ENCODE data around the gene KCNE3.
"Not testable (repeated sequence)": the region's sequence is repeated elsewhere in the genome, so short reads cannot be mapped to it uniquely, and the experiment has no call there.

The KCNE3 gene

GRCh38 chr11:74434528-74434927 is 32.8 kb downstream of the KCNE3 start:
- TF ChIP-seq PAX5 (IDR thresholded peaks at IDR 0.05; ENCODE audit: insufficient read depth, low read length, severe bottlenecking) (no peak), POLR2A (IDR thresholded peaks at IDR 0.05; ENCODE audit: low read depth, low read length) (no peak), TAF1 (IDR thresholded peaks at IDR 0.05; ENCODE audit: low read depth, low read length) (no peak), POU2F2 (IDR thresholded peaks at IDR 0.05; ENCODE audit: low read depth, low read length) (no peak), POLR2AphosphoS5 (IDR thresholded peaks at IDR 0.05; ENCODE audit: low read depth, low read length) (no peak), SPI1 (IDR thresholded peaks at IDR 0.05; ENCODE audit: low read depth, low read length) (no peak)
- DNase-seq (ENCODE audit: insufficient read length, low spot score) = no peak
- FAIRE-seq = no peak

- FAIRE-seq = no peak
- DNase-seq (ENCODE audit: insufficient read length, low spot score) = no peak
- TF ChIP-seq POLR2A (IDR thresholded peaks at IDR 0.05; ENCODE audit: low read depth, low read length) (no peak), TAF1 (IDR thresholded peaks at IDR 0.05; ENCODE audit: low read depth, low read length) (no peak), SPI1 (IDR thresholded peaks at IDR 0.05; ENCODE audit: low read depth, low read length) (no peak), PAX5 (IDR thresholded peaks at IDR 0.05; ENCODE audit: insufficient read depth, low read length, severe bottlenecking) (no peak), POLR2AphosphoS5 (IDR thresholded peaks at IDR 0.05; ENCODE audit: low read depth, low read length) (no peak), POU2F2 (IDR thresholded peaks at IDR 0.05; ENCODE audit: low read depth, low read length) (no peak)
Measured at GRCh38 chr11:74429205-74429604, 38.1 kb downstream of the KCNE3 start.

GRCh38 chr11:74427384-74427886 is 39.9 kb downstream of the KCNE3 start:
- TF ChIP-seq PAX5 (IDR thresholded peaks at IDR 0.05; ENCODE audit: insufficient read depth, low read length, severe bottlenecking) = no peak
- TF ChIP-seq POLR2AphosphoS5 (IDR thresholded peaks at IDR 0.05; ENCODE audit: low read depth, low read length) = no peak
- TF ChIP-seq POLR2A (IDR thresholded peaks at IDR 0.05; ENCODE audit: low read depth, low read length) = no peak
- TF ChIP-seq TAF1 (IDR thresholded peaks at IDR 0.05; ENCODE audit: low read depth, low read length) = no peak
- no peak for TF ChIP-seq SPI1 (IDR thresholded peaks at IDR 0.05; ENCODE audit: low read depth, low read length)
- DNase-seq (ENCODE audit: insufficient read length, low spot score) = no peak
- FAIRE-seq = no peak

- no peak for TF ChIP-seq PAX5 (IDR thresholded peaks at IDR 0.05; ENCODE audit: insufficient read depth, low read length, severe bottlenecking)
- TF ChIP-seq SPI1 (IDR thresholded peaks at IDR 0.05; ENCODE audit: low read depth, low read length) = no peak
- TF ChIP-seq POLR2A (IDR thresholded peaks at IDR 0.05; ENCODE audit: low read depth, low read length) = no peak
- TF ChIP-seq POU2F2 (IDR thresholded peaks at IDR 0.05; ENCODE audit: low read depth, low read length) = no peak
- TF ChIP-seq TAF1 (IDR thresholded peaks at IDR 0.05; ENCODE audit: low read depth, low read length) = no peak
- TF ChIP-seq POLR2AphosphoS5 (IDR thresholded peaks at IDR 0.05; ENCODE audit: low read depth, low read length) = no peak
- DNase-seq (ENCODE audit: insufficient read length, low spot score) (no peak), FAIRE-seq (no peak)
Measured at GRCh38 chr11:74425100-74425499, 42.2 kb downstream of the KCNE3 start.

GRCh38 chr11:74418509-74418895 is 48.8 kb downstream of the KCNE3 start:
- no peak for DNase-seq (ENCODE audit: insufficient read length, low spot score)
- no peak for FAIRE-seq
- TF ChIP-seq POLR2A (IDR thresholded peaks at IDR 0.05; ENCODE audit: low read depth, low read length) (no peak), TAF1 (IDR thresholded peaks at IDR 0.05; ENCODE audit: low read depth, low read length) (no peak), SPI1 (IDR thresholded peaks at IDR 0.05; ENCODE audit: low read depth, low read length) (no peak), POU2F2 (IDR thresholded peaks at IDR 0.05; ENCODE audit: low read depth, low read length) (no peak), PAX5 (IDR thresholded peaks at IDR 0.05; ENCODE audit: insufficient read depth, low read length, severe bottlenecking) (no peak), POLR2AphosphoS5 (IDR thresholded peaks at IDR 0.05; ENCODE audit: low read depth, low read length) (no peak)

- no peak for TF ChIP-seq TAF1 (IDR thresholded peaks at IDR 0.05; ENCODE audit: low read depth, low read length)
- TF ChIP-seq PAX5 (IDR thresholded peaks at IDR 0.05; ENCODE audit: insufficient read depth, low read length, severe bottlenecking) = no peak
- no peak for TF ChIP-seq POU2F2 (IDR thresholded peaks at IDR 0.05; ENCODE audit: low read depth, low read length)
- no peak for TF ChIP-seq POLR2A (IDR thresholded peaks at IDR 0.05; ENCODE audit: low read depth, low read length)
- DNase-seq (ENCODE audit: insufficient read length, low spot score) (no peak), FAIRE-seq (no peak)
Measured at GRCh38 chr11:74417860-74418508, 49.4 kb downstream of the KCNE3 start.

GRCh38 chr11:74417379-74417804 is 50.0 kb downstream of the KCNE3 start:
- DNase-seq (ENCODE audit: insufficient read length, low spot score) (no peak), FAIRE-seq (no peak)
- TF ChIP-seq POLR2A (IDR thresholded peaks at IDR 0.05; ENCODE audit: low read depth, low read length) (no peak), SPI1 (IDR thresholded peaks at IDR 0.05; ENCODE audit: low read depth, low read length) (no peak), PAX5 (IDR thresholded peaks at IDR 0.05; ENCODE audit: insufficient read depth, low read length, severe bottlenecking) (no peak), POLR2AphosphoS5 (IDR thresholded peaks at IDR 0.05; ENCODE audit: low read depth, low read length) (no peak), TAF1 (IDR thresholded peaks at IDR 0.05; ENCODE audit: low read depth, low read length) (no peak), POU2F2 (IDR thresholded peaks at IDR 0.05; ENCODE audit: low read depth, low read length) (no peak)

- not testable (repeated sequence) for DNase-seq (ENCODE audit: insufficient read length, low spot score); FAIRE-seq
Measured at GRCh38 chr11:74416974-74417373, 50.4 kb downstream of the KCNE3 start.

- TF ChIP-seq SPI1 (IDR thresholded peaks at IDR 0.05; ENCODE audit: low read depth, low read length) (no peak), POLR2A (IDR thresholded peaks at IDR 0.05; ENCODE audit: low read depth, low read length) (no peak), POLR2AphosphoS5 (IDR thresholded peaks at IDR 0.05; ENCODE audit: low read depth, low read length) (no peak), PAX5 (IDR thresholded peaks at IDR 0.05; ENCODE audit: insufficient read depth, low read length, severe bottlenecking) (no peak), TAF1 (IDR thresholded peaks at IDR 0.05; ENCODE audit: low read depth, low read length) (no peak), POU2F2 (IDR thresholded peaks at IDR 0.05; ENCODE audit: low read depth, low read length) (no peak)
- no peak for FAIRE-seq
Measured at GRCh38 chr11:74412733-74413359, 54.5 kb downstream of the KCNE3 start.

GRCh38 chr11:74412321-74412720 is 55.0 kb downstream of the KCNE3 start:
- no peak for FAIRE-seq
- DNase-seq (ENCODE audit: insufficient read length, low spot score) = no peak
- TF ChIP-seq POU2F2 (IDR thresholded peaks at IDR 0.05; ENCODE audit: low read depth, low read length) (no peak), POLR2A (IDR thresholded peaks at IDR 0.05; ENCODE audit: low read depth, low read length) (no peak), POLR2AphosphoS5 (IDR thresholded peaks at IDR 0.05; ENCODE audit: low read depth, low read length) (no peak), PAX5 (IDR thresholded peaks at IDR 0.05; ENCODE audit: insufficient read depth, low read length, severe bottlenecking) (no peak), SPI1 (IDR thresholded peaks at IDR 0.05; ENCODE audit: low read depth, low read length) (no peak), TAF1 (IDR thresholded peaks at IDR 0.05; ENCODE audit: low read depth, low read length) (no peak)

More at GRCh38 chr11:74412733-74413359, 54.5 kb downstream of the KCNE3 start:
- DNase-seq (ENCODE audit: insufficient read length, low spot score) = no peak

All from GM12891 (cell line).